Cerebellar nuclear complex (tissue), 1 donor: ENCODE measurements around the gene MYOCD.

Source experiments
- DNase-seq, 2 experiments: peaks; one replicate each; lab custom pipeline; 2025; lab: John Stamatoyannopoulos, UW

MYOCD gene

DNA sequence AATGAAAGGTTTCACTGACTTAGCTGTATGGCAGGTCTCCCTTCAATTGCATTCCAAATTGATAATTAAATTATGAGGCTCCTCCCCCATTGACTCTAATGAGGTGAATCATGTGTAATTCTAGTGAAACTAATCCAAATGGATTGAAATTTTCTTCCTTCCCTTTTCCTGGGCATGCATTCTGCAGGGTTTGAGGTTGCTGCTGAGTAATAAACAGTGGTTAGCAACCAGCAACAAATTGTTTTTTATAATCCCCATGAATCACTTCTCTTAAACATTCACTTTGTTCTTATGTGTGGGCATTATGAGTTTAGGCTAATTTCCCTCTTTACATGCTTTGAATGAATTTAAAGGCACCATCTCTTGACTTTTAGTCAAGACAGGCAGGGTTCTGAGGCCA is 43.4 kb downstream of the MYOCD start:
- no peak for DNase-seq

DNA sequence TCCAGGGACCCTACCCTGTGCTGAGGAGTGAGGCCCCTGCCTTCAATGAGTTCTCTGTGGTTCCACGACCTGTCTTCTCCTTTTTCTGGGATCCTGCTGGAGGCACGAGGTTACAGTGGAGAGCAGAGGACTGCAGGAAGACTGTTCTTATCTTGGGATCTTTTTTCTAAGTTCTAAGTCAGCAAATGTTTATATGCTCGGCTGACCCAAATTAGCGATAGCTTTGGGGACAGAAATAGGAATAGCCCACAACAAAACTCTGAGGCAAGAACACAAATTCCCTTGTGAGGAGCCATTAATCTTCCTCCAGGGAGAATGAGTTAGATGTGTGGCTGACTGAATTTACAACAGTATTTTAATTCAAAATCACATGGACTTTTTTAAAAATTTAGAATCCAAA is 46.7 kb downstream of the MYOCD start:
- no peak for DNase-seq

DNA sequence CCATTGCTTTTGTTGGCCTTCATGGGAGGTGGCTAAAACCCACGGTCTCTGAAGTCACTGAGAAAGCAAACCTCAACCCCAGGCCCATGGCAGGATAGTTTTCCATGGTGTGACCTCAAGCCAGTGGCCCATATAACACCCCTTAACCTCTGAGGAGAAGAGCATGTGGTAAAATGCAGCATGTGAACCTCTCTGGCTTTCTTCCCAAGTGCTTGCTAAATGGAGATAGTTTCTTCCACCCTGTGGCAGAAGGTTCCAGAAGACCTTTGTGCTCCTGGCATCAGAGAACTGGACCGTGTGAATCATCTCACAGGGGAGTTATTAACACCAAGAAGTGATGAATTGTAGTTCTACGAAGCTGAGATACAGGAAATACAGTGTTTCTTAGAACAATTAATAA is 47.3 kb downstream of the MYOCD start:
- no peak for DNase-seq

DNA sequence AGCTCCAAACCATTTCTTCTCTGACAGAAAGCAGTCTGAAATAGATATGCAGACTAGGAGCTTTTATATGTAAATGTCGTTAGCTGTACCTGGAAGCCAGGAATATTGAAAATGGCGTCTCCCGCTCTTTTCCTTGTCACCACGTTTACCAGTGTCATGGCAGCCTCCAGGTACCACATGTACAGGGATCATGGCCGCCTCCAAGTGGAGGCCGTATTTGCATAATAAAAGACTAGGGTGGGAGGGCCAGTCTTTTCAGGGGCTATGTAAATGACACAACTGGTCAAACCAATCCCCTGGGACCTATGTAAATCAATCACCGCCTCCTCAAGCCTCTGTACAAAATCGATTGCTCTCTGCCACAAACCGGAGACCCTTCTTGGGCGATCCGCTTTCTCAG is 54.3 kb downstream of the MYOCD start:
- DNase-seq, result no peak

DNA sequence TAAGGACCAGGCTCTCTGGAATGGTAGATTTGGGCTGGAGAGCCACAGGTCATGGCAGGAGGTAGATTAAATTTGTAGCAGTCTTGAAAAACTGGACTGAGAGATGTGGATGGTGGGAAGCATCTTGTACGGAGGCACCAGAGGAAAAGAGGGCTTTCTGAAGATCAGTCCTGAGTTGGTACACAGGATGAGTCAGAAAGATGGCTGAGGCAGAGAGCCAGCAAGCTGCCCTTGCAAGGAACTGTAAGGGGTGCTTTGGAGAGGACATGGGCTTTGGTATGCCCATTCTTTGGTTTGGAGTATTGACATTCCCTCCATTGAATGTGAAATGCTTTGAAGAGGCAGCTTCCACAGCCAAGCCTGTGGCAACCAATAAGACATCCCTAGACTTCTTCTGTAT is 55.9 kb downstream of the MYOCD start:
- DNase-seq, result no peak

DNA sequence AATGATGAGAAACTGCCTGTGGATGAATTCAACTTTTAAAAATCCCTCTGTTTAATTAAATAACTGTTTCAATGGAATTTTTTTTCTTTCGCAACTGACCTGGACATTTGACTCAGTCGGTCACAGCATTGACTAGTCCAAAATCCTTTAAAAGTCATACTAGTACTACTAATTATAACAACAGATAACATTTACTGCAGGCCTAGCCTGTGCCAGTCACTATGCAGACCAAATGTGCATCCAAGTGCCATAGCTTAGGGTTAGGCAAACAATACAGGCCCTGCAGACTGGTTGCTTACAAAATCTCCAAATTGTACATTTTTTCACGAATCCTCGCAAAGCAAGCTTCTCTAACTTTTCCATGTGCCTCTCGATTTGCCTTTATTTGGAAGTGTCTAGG is 56.6 kb downstream of the MYOCD start:
- no peak for DNase-seq

DNA sequence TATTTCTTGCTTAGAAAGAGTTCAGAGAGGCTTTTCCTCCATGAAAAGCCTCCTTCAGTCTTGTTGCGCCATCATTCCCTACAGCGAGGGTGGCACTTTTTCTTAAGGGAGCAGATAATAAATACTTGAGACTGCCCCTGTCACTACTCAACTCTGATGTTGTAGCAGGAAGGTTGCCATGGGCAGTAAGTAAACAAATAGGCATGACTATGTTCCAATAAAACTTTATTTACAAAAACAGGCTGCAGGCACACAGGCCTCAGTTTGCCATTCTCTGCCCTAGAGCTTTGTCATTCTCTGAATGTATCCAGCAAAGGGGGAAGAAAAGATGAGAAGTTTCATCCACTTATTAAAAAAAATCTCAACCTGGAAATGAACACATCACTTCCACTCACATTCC is 60.4 kb downstream of the MYOCD start:
- DNase-seq, result no peak

DNA sequence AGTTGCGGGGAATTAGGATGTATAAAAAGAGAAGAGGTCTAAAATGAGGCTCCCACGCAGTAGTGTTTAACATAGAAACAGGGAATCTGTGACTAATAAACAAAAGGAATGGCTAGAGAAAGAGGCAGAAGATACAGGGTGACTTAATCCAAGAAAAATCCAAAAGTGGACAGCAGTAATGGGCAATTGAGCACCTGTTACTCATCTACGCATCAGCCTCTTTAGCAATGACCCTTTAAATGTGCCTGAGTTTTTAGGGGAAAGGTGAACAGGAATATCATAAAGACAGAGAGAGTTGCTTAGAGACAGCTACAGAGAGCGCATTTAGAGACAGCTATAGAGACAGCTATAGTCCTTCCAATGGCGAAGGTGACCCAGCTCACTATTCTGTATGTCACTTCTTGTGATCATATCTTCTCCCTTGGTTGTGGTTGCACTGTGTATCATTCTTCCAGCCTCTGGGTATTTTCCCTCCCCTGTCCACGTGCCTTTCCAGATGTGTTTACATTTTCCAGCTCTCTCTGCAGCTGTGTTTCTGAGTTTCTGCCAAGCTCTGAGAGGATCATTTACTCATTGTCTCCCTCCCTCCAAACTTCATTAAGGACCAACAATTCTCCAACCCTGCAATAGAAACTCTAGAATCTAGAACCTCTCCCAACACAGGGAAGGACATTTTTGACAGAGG is 61.5 kb downstream of the MYOCD start:
- no peak for DNase-seq

DNA sequence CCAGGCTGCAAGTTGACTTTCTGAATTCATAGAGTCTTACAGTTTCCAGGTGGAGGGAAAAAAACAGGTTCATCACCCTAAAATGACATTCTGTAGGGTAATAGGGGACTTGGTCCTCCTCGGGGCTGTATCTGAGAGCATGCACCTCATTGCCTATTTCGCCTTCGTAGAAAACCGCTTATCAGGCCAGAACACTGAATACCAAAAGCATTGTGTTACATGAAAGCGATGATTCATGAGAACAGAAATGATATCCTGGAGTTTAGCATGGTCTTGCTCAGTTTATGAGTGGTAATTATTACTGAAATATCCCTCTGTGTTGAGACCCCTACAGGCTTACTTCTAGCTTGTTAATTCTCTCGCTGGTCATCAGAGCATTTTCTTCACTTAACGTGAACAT is 62.2 kb downstream of the MYOCD start:
- no peak for DNase-seq

DNA sequence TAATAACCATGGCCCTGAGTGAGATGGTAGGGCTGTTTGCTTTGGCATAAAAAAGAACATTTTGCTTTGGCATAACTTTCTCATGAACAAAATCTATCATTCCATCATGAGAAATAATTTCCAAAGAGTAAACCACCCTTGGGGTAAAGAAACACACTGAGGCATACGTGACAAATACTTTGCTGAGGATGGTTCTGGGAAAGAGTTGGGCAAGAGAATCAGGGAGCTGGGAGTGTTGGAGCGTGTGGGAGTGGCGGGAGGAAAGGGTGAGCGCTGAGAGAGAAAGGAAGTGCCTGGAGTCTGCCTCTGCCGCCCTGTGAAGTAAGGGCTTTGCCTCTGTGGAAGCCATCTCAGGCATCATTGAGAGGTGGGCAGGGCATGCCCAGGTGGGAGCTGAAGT is 63.4 kb downstream of the MYOCD start:
- no peak for DNase-seq

DNA sequence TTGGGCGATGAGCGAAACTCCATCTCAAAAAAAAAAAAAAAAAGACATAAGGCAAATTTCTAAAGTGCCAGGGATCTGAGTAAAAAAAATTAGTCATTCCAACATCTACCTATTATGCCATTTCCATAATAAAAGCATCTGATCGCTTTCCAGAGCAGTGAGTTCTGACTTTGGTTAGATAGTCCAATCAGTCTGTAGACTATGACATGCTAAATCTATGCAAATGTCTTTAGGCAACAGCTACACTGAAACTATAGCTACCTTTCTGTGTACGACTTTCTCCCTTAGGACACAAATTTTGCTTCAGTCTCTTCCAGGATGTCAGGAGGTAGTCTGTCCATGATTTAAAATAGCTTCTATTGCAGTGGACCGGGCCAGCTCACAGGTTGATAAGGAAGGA is 64.7 kb downstream of the MYOCD start:
- no peak for DNase-seq

DNA sequence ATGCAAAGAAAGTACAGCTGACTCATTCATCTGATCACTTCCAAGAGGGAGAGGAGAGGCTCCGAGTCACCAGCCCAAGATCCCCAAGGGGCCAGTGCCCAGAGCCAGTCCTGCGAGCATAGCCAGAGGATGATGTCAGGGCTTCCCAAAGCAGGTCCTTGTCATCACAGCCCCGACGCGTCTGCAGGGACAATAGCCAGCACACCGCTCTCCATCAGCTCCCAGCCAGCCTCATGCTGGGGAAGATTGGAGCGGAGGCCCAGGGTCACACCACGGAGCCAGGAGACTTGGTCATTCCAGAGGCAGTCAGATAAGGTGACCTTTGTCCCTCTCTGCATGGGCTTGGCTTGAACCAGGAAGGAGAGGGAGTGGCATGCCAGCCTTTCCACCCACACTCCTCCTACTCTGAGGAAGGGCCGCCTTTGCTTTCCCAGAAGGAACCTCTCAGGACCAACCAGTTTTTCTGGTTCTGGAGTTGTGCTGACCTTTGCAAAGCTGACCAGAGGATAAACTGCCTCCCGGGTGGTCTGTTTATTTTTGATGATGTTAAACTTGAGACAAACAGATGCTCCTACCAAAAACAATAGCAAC is 65.3 kb downstream of the MYOCD start:
- no peak for DNase-seq

DNA sequence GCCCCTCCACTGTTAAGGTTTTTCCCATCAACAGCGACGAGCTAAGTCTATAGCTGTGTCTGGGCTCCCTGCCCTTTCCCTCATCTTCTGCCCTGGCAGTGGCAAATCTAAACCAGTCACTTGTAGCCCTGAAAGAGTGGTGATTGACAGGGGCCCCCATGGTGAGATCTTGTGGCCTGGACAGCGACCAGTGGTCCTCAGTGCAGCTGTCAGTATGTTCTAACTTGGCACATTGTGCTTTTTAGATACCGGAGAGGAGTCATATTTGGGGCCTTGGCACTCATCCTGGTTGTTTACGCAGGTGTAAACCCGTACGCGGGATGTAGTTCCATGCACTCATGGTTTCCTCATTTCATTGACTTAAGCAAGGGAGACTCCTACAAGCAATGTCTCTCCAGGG is 66.1 kb downstream of the MYOCD start:
- no peak for DNase-seq

DNA sequence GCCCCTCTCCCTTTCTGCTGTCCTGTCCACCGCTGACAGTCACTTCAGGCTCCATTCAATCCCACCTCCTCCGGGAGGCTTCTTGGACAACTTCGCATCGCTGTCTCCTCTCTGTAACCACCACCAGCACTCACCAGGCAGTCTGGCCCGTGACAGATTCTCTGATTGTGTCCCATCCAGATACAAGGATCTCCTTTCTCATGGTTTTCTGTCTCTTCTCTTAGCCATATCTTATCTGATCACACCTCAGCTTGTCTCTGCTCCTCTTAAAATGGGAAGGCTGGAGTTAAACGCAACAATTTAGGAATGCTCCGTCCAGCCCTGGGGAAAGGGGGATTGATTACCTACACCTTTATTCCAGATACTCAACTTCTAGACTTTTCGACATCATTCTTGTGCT is 66.7 kb downstream of the MYOCD start:
- DNase-seq, result no peak

DNA sequence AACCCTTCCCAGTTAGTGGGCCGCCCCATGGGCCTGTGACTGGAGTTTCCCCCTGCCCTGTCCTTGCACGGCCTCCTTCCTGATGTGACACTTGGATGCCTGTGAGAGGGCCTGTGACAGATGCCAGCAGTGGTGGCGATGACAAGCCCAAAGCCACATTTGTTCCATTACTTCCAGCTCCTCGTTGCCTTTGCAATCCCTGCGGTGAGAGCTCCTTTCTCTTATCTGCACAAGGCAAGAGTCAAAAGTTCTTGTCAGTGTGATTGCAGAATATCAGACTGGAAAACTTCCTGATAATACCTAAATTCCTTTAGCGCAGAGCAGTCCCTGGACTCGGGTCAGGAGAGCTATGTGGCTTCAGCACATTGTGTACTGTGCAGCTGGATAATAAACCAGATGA is 69.2 kb downstream of the MYOCD start:
- no peak for DNase-seq

DNA sequence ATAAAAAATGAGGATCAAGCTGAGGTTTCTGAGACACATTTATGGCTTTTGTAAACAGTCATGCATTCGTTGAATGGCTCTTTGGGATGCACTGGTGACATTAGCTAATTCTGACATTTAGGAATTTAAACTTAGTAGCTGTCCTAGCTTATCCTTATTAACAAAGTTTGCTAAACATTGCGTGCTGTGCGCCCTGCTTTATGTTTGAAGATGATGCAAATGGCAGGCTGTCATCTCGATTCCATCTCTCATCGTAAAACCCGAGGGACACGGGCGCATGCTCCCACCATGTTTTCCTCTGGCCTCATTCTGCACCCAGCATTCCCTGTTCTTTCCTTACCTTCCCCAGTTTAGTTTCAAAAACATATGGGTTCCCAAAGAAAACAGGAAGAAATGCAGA is 69.8 kb downstream of the MYOCD start:
- no peak for DNase-seq

DNA sequence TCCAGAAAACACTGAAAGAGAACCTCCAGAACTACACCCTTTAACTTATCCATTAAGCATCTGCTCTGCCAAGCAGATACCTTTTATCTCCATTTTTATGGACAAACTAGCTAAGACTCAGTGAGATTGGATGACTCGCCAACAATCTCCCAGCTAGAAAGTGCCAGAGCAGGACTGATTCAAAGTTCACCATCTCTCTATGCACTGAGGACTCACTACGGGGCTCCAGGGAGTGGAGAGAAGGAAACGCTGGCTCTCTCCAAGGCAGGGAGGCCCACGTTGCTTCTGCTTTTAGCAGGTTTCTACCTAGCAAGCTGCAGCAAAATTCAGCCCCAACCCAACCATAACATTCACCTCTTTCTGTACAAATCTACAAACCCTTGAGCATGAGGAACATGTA is 70.8 kb downstream of the MYOCD start:
- DNase-seq, result no peak

DNA sequence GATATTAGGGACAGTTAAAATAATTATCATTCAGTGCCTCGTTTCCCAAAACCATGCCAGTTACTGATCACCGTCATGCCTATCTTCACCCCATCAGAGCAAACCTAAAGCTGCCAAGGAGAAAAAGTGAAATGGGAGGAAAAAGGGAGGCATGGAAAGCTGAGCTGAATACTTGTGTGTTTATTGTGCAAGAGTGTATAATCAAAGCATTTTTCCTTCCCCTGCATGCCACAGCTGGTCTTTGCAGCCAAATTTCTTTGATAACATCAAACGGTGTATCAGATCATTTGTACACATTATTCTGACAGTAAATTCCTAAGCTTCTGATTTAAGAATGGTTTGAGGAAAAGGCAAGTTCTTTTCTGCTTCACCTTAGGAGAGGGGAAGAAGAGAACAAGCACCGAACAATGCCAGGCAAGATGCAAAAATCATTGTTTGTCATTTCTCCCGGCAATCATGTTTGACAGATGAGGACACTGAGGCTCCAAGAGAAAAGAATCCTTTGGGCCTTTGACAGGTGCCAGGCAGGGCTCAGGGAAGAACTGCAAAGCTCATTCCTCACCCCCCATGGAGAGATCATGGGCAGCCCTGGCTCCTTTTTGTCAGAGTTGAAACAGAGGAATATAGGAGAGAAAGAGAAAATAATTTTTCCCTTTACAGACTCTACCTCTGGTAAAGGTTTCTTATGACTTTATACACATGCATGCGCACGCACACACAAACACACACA is 72.2 kb downstream of the MYOCD start:
- no peak for DNase-seq

DNA sequence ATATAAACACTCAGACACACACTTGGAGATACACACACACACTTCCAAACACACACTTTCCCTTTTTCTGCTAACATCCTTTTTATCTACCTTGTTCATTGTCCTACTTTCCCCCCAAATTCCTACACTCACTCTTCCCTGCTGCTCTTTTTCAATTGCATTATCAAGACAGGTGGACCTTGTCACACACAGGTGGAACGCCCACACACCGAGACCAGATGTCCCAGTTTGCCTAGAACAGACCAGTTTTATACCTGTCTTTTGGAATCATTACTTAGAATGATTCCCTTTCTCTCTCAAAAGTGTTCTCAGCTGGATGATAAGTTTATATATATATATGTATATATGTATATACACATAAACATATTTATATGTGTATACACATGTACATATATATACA is 72.9 kb downstream of the MYOCD start:
- DNase-seq, result no peak

DNA sequence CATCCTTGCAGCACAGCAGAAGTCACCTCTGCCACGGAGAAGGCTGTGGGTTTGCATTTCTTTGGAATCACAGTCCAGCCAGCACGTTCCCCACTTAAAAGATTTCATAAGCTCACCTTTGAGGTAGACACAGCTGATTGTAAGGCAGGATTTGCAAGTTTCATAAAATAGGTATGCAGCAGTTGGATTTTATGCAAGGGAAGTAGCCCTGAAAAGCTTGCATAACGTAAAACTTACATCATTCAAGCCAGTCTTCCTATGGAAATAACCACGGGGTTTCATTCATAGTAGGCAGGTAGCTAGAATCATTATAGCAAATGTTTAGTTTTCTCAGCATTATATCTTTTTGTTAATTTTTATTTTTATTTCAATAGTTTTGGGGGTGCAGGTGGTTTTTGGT is 73.8 kb downstream of the MYOCD start:
- no peak for DNase-seq

DNA sequence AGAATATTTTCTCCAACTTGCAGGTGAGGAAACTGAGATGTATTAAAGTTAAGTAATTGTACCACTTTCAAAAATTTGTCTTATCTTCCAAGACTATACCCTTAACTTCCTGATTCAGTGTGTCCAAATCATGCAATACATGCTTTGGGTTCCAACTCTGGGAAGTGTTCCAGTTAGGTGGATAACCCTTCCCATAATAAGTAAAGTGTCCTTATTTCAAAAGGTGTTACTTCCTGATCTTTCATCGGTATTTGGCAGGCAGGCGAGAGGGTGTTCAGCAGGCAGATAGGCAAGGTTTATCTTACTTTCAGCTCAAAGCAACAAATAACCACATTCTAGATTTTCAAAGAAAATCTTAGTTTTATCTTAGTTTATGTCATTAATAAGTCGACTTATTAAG is 77.4 kb downstream of the MYOCD start:
- DNase-seq, result no peak

DNA sequence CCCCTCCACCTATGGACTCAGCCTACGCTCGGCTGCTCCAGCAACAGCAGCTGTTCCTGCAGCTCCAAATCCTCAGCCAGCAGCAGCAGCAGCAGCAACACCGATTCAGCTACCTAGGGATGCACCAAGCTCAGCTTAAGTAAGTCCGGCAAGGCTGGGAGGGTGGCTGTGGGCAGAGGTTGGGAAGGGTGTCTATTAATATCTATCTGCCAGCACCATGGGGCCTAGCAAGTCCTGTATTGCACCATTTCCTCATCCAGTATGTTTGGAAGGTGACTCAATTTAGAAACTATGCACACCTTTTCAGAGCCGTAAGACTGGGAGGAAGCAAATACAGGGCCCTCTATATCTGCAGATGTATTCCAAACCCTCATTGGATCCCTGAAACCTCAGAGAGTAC is 78.6 kb downstream of the MYOCD start:
- no peak for DNase-seq

DNA sequence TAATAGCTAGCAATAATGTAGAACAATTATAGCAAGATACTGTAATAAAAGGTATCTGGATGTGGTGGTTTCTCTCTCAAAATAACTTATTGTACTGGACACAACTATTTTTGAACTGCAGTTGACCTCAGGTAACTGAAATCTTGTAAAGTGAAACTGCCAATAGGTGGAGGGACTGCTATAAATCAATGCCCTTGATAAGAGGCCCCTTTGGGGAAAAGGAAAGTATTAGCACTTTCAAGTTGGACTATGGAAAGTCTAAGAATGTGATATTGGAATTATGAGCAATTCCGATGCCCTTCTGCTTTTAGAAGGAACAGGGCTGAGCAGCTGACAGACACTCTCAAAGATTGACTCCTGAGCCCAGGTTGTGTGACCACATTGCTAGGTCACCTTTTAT is 79.1 kb downstream of the MYOCD start:
- no peak for DNase-seq

DNA sequence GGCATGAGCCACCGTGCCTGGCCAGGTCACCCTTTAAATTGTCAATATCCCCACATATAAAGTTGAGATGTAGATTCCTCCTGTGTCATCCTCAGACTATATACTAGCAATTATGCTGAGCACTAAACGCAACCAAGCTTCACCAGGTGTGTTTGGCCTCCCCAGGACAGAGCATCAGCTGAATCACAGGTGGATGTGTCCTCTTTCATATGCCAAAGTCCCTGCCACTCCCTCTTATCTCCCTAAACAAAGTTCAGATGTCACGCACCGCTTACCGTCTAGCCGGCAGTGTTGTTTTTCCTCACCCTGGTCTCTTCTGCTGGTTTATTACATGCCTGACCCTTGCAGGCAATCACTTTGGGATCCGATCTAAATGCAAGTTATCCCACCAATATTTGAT is 79.8 kb downstream of the MYOCD start:
- DNase-seq, result no peak
